Mucosa of gallbladder (tissue), 1 donor: ENCODE measurements around the gene OLFM1. TPM values are rescaled to one million over a fixed set of nuclear protein-coding genes. Genes with fewer than 3 reads are reported as not detected.

ENCODE experiments used
- DNase-seq: peaks from one replicate; pipeline ENCODE4 v3.0.0-alpha.2; 2020; ENCODE audit warnings: low spot score
- total RNA-seq: library from RNA; stranded (reverse); gene quantifications from one replicate; pipeline ENCODE4 v1.2.1, GENCODE V29; 2021
- donor health status: DM: no; HTN: no; CAD: no.

The OLFM1 gene
- total RNA-seq, 1 donor from 2014 or later: 13.4 TPM

DNA sequence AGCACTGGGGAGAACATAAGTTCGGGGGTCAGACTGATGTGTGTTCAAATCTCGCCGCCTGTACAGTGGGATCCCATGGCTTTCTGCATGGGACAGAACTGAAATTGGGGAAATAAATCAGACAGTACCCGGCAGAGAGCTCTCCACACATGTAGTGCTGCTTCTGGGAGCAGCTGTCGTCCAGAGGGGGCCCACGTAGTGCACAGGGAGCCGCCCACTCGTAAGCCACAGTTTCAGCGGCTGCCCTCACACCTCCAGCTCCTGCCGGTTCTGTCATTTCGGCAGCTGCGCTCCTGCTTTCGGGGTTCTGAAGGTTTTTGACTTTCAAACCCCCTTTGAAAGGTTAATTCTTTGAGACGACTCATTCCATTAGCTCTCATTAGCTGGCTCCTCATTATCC is 83.1 kb downstream of the OLFM1 start:
- no peak for DNase-seq

Other genes with a start within 250 kb of the OLFM1 start
- gene FCN2, start 206.9 kb upstream of the OLFM1 start, total RNA-seq: 2.6 TPM
- 2.0 TPM for gene FCN1, start 169.8 kb upstream of the OLFM1 start, total RNA-seq